ENCODE data around the gene CYP4A22.
"Not testable (repeated sequence)": the region's sequence is repeated elsewhere in the genome, so short reads cannot be mapped to it uniquely, and the experiment has no call there.

DNA sequence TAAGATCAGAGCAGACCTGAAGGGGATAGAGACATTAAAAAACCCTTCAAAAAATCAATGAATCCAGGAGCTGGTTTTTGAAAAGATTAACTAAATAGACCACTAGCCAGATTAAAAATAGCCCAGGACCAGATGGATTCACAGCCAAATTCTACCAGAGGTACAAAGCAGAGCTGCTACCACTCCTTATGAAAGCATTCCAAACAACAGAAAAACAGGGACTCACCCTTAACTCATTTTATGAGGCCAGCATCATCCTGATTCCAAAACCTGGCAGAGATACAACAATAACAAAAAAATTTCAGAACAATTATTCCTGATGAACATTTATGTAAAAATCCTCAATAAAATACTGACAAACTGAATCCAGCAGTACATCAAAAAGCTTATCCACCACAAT lies 19.2 kb downstream of the CYP4A22 start:
- TF ChIP-seq, protein P1, sequence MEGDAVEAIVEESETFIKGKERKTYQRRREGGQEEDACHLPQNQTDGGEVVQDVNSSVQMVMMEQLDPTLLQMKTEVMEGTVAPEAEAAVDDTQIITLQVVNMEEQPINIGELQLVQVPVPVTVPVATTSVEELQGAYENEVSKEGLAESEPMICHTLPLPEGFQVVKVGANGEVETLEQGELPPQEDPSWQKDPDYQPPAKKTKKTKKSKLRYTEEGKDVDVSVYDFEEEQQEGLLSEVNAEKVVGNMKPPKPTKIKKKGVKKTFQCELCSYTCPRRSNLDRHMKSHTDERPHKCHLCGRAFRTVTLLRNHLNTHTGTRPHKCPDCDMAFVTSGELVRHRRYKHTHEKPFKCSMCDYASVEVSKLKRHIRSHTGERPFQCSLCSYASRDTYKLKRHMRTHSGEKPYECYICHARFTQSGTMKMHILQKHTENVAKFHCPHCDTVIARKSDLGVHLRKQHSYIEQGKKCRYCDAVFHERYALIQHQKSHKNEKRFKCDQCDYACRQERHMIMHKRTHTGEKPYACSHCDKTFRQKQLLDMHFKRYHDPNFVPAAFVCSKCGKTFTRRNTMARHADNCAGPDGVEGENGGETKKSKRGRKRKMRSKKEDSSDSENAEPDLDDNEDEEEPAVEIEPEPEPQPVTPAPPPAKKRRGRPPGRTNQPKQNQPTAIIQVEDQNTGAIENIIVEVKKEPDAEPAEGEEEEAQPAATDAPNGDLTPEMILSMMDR (IDR thresholded peaks at IDR 0.05), result not testable (repeated sequence)
- TF ChIP-seq POLR2A (IDR thresholded peaks at IDR 0.05), result not testable (repeated sequence)

Data from esophagus squamous epithelium (tissue), 4 donors.